GM23338 (cell line): ENCODE results near the gene PPP6R3. TPM values are rescaled to one million over a fixed set of nuclear protein-coding genes. Genes with fewer than 3 reads are reported as not detected.

Experiments used
- ATAC-seq: fragments of 200-7000 bp; cut with Tn5 transposase; 3 replicates; pipeline ENCODE4 v1.9.1; 2020
- DNase-seq: peaks from one replicate; pipeline ENCODE4 v3.0.0-alpha.2; 2015; ENCODE audit warnings: low spot score
- H2AFZ ChIP-seq: fragments of 200-600 bp; sonication (generic); 2 replicates; pipeline ENCODE4 v1.8.0; 2016; ENCODE audit warnings: antibody characterized with exemption, mild to moderate bottlenecking, moderate library complexity
- H3F3A ChIP-seq: fragments of 200-600 bp; sonication (generic); replicated peaks from 2 replicates; pipeline ENCODE4 v1.8.0; 2017; ENCODE audit warnings: antibody characterized with exemption, mixed run types, low read depth
- H3K27ac ChIP-seq: fragments of 200-600 bp; sonication (generic); 2 replicates; pipeline ENCODE4 v1.6.1; 2016; ENCODE audit warnings: low read depth
- H3K27me3 ChIP-seq: fragments of 200-600 bp; sonication (generic); 2 replicates; pipeline ENCODE4 v1.8.0; 2016; ENCODE audit warnings: mild to moderate bottlenecking, mixed run types, moderate library complexity; ENCODE audit not compliant: insufficient read depth
- H3K36me3 ChIP-seq: fragments of 200-600 bp; sonication (generic); 2 replicates; pipeline ENCODE4 v1.8.0; 2016; ENCODE audit warnings: mild to moderate bottlenecking; ENCODE audit not compliant: insufficient read depth
- H3K4me1 ChIP-seq: fragments of 200-600 bp; sonication (generic); 2 replicates; pipeline ENCODE4 v1.8.0; 2016; ENCODE audit warnings: mild to moderate bottlenecking, moderate library complexity; ENCODE audit not compliant: insufficient read depth
- H3K4me2 ChIP-seq: fragments of 200-600 bp; sonication (generic); 2 replicates; pipeline ENCODE4 v1.7.1; 2017; ENCODE audit warnings: mixed run types
- H3K4me3 ChIP-seq: fragments of 200-600 bp; sonication (generic); 2 replicates; pipeline ENCODE4 v1.6.1; 2016; ENCODE audit warnings: mixed run types
- H3K79me2 ChIP-seq: fragments of 200-600 bp; sonication (generic); replicated peaks from 2 replicates; pipeline ENCODE4 v1.8.0; 2017; ENCODE audit warnings: mild to moderate bottlenecking; ENCODE audit not compliant: insufficient read depth
- H3K9me2 ChIP-seq: fragments of 200-600 bp; sonication (generic); 2 replicates; pipeline ENCODE4 v1.8.0; 2017; ENCODE audit not compliant: insufficient read depth
- H4K20me1 ChIP-seq: fragments of 200-600 bp; sonication (generic); replicated peaks from 2 replicates; pipeline ENCODE4 v1.8.0; 2017; ENCODE audit warnings: mild to moderate bottlenecking; ENCODE audit not compliant: insufficient read depth
- H3K27ac Mint-ChIP-seq: 2 replicates; pipeline ENCODE4 v1.8.0; 2020; ENCODE audit warnings: inconsistent platforms, mild to moderate bottlenecking, moderate library complexity, mixed read lengths
- H3K27me3 Mint-ChIP-seq: 3 replicates; pipeline ENCODE4 v1.8.0; 2022; ENCODE audit warnings: low read depth, mild to moderate bottlenecking, moderate library complexity, mixed read lengths, inconsistent platforms; ENCODE audit not compliant: insufficient read depth, poor library complexity
- H3K36me3 Mint-ChIP-seq: 3 replicates; pipeline ENCODE4 v1.8.0; 2021; ENCODE audit warnings: low read depth, mild to moderate bottlenecking, inconsistent platforms, moderate library complexity, mixed read lengths
- H3K4me1 Mint-ChIP-seq: 3 replicates; pipeline ENCODE4 v1.8.0; 2020; ENCODE audit warnings: mild to moderate bottlenecking, inconsistent platforms, mixed read lengths
- H3K4me3 Mint-ChIP-seq: 3 replicates; pipeline ENCODE4 v1.8.0; 2021; ENCODE audit warnings: moderate library complexity, mild to moderate bottlenecking, inconsistent platforms, mixed read lengths
- H3K9me3 Mint-ChIP-seq: 3 replicates; pipeline ENCODE4 v1.8.0; 2020; ENCODE audit warnings: moderate library complexity, mild to moderate bottlenecking, inconsistent platforms, mixed read lengths
- CREB1 ChIP-seq: fragments of 250-450 bp; sonication (Bioruptor Pico); IDR thresholded peaks from 2 replicates; pipeline ENCODE4 v1.5.0; 2020; ENCODE audit warnings: low read depth, mild to moderate bottlenecking, moderate library complexity
- EZH2 ChIP-seq: fragments of 200-600 bp; sonication (generic); IDR thresholded peaks from one replicate; pipeline ENCODE4 v1.8.0; 2017; ENCODE audit warnings: antibody characterized with exemption, mild to moderate bottlenecking, low read depth; ENCODE audit not compliant: unreplicated experiment
- NANOG ChIP-seq: IDR thresholded peaks from 2 replicates; pipeline ENCODE4 v1.6.1; 2016; ENCODE audit warnings: antibody characterized with exemption, borderline replicate concordance
- POLR2AphosphoS5 ChIP-seq: IDR thresholded peaks from 2 replicates; pipeline ENCODE4 v1.6.1; 2016; ENCODE audit warnings: antibody characterized with exemption, low read depth
- ZNF331 ChIP-seq: fragments of 250-450 bp; sonication (Bioruptor Pico); IDR thresholded peaks from 2 replicates; pipeline ENCODE4 v1.5.0; 2020; ENCODE audit warnings: low read depth, mild to moderate bottlenecking, moderate library complexity
- polyA plus RNA-seq: library from polyadenylated mRNA; unstranded; fragments of >200 nt; fragmentation: Nextera tagmentation; extraction: Ambion mirVana; gene quantifications from 2 replicates; pipeline ENCODE4 v1.2.1, GENCODE V29; 2016
- total RNA-seq: library from RNA; depleted of rRNA; stranded (reverse); fragments of >200 nt; shearing (Covaris generic); gene quantifications from 2 replicates; pipeline ENCODE4 v1.2.3, GENCODE V29; 2014
- TF ChIP-seq, protein P1 (sequence below): IDR thresholded peaks from one replicate; pipeline ENCODE4 v1.6.1; 2018; ENCODE audit warnings: antibody characterized with exemption; ENCODE audit not compliant: unreplicated experiment
- TF ChIP-seq, protein P2 (sequence below), 2 experiments: fragments of 200-600 bp in 1 of 2; sonication (generic) in 1 of 2; conservative IDR thresholded peaks; 2 replicates each; pipeline versions ENCODE4 v1.5.1 to v1.6.1; 2016 to 2017; ENCODE audit warnings: antibody characterized with exemption in 2 of 2, low read depth in 2 of 2, mild to moderate bottlenecking in 2 of 2, moderate library complexity in 1 of 2
- TF ChIP-seq, protein P3 (sequence below): IDR thresholded peaks from 2 replicates; pipeline ENCODE4 v1.6.1; 2016; ENCODE audit warnings: antibody characterized with exemption

The PPP6R3 gene
- total and polyA plus RNA-seq, 2 experiments from 2014 or later = 170 to 268 TPM

DNA sequence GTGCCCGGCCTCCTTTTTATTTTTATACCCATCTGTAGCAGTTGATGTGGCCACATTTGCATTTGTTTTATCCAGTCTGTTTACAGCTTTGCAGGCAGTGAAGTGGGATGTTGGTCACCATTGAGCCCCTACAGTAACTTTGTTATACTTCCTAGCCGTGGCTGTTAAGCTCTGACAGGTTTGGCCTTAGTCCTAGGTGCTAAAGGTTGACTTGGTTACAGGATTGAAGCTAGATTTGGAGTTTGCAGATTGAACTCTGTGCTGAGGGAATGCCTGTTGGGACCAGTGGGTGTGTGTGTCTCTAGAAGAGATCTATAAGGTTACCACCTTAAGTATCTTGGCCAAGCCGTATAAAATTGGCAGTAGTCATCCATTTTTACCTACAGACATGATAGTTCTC is 91.2 kb downstream of the PPP6R3 start (continued):
- TF ChIP-seq, protein P1, sequence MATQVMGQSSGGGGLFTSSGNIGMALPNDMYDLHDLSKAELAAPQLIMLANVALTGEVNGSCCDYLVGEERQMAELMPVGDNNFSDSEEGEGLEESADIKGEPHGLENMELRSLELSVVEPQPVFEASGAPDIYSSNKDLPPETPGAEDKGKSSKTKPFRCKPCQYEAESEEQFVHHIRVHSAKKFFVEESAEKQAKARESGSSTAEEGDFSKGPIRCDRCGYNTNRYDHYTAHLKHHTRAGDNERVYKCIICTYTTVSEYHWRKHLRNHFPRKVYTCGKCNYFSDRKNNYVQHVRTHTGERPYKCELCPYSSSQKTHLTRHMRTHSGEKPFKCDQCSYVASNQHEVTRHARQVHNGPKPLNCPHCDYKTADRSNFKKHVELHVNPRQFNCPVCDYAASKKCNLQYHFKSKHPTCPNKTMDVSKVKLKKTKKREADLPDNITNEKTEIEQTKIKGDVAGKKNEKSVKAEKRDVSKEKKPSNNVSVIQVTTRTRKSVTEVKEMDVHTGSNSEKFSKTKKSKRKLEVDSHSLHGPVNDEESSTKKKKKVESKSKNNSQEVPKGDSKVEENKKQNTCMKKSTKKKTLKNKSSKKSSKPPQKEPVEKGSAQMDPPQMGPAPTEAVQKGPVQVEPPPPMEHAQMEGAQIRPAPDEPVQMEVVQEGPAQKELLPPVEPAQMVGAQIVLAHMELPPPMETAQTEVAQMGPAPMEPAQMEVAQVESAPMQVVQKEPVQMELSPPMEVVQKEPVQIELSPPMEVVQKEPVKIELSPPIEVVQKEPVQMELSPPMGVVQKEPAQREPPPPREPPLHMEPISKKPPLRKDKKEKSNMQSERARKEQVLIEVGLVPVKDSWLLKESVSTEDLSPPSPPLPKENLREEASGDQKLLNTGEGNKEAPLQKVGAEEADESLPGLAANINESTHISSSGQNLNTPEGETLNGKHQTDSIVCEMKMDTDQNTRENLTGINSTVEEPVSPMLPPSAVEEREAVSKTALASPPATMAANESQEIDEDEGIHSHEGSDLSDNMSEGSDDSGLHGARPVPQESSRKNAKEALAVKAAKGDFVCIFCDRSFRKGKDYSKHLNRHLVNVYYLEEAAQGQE = no peak
- TF ChIP-seq POLR2AphosphoS5 = no peak
- no peak for TF ChIP-seq CREB1

DNA sequence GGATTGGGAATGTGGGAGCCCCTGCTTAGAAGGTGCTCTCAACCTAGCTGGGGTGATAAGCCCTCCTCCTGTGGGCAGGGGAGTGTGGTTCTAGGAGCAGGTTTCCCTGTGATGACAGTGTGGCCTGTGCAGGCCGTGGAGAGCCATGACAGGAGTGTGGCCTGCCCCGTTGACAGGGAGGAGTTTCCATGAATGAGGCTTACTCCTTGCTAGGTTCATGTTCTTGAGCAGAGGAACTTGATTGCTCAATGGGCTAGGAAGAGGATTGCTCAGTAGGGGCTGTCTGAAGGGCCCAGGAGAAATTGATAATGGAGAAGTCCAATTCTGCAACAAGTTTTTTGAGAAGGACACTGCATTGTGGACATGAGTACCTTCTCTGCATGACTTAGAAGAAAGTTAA is 92.0 kb downstream of the PPP6R3 start:
- no peaks in the 10 kb centered on the region for H3K4me1 ChIP-seq
- peaks cover 19% of the 10 kb centered on the region for H3K36me3 ChIP-seq
- peaks cover 82% of the 10 kb centered on the region for H3K79me2 ChIP-seq

DNA sequence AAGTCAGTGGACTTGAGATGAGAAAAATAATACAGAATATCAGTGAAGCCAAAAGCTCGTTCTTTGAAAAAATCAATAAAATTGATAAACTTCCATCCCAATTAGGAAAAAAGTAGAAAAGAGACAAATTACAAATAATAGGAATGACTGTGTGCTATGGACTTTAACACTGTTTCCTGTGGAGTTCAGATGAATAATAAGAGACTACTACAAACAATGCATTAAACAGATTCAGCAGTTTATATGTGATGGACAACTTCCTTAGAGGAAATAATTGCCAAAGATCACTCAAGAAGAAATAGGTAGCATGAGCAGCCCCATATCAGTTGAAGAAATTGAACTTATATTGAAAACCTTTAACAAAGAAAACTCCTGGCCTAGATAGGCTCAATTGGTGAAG is 99.7 kb downstream of the PPP6R3 start:
- Histone ChIP-seq H4K20me1 (peaks cover 29% of the 10 kb centered on the region), H3K4me3 (no peak overlapping the region), H3K9me2 (no peaks in the 10 kb centered on the region), H3K79me2 (peaks cover 43% of the 10 kb centered on the region), H3K4me1 (no peaks in the 10 kb centered on the region), H3K36me3 (peaks cover 33% of the 10 kb centered on the region), H3K27ac (no peak overlapping the region), H3F3A (no peaks in the 10 kb centered on the region), H2AFZ (no peak overlapping the region), H3K27me3 (no peaks in the 10 kb centered on the region), H3K4me2 (no peak overlapping the region)
- Mint-ChIP-seq H3K36me3 (peaks cover 53% of the 10 kb centered on the region), H3K4me3 (no peak overlapping the region), H3K27me3 (no peaks in the 10 kb centered on the region), H3K4me1 (no peaks in the 10 kb centered on the region), H3K27ac (no peak overlapping the region), H3K9me3 (no peaks in the 10 kb centered on the region)
- no peak for ATAC-seq
- DNase-seq = no peak
- no peak for TF ChIP-seq NANOG
- TF ChIP-seq, protein P2, sequence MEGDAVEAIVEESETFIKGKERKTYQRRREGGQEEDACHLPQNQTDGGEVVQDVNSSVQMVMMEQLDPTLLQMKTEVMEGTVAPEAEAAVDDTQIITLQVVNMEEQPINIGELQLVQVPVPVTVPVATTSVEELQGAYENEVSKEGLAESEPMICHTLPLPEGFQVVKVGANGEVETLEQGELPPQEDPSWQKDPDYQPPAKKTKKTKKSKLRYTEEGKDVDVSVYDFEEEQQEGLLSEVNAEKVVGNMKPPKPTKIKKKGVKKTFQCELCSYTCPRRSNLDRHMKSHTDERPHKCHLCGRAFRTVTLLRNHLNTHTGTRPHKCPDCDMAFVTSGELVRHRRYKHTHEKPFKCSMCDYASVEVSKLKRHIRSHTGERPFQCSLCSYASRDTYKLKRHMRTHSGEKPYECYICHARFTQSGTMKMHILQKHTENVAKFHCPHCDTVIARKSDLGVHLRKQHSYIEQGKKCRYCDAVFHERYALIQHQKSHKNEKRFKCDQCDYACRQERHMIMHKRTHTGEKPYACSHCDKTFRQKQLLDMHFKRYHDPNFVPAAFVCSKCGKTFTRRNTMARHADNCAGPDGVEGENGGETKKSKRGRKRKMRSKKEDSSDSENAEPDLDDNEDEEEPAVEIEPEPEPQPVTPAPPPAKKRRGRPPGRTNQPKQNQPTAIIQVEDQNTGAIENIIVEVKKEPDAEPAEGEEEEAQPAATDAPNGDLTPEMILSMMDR (conservative IDR thresholded peaks at IDR 0.05; ENCODE audit: low read depth in 2 of 2) = no peak
- TF ChIP-seq, protein P3, sequence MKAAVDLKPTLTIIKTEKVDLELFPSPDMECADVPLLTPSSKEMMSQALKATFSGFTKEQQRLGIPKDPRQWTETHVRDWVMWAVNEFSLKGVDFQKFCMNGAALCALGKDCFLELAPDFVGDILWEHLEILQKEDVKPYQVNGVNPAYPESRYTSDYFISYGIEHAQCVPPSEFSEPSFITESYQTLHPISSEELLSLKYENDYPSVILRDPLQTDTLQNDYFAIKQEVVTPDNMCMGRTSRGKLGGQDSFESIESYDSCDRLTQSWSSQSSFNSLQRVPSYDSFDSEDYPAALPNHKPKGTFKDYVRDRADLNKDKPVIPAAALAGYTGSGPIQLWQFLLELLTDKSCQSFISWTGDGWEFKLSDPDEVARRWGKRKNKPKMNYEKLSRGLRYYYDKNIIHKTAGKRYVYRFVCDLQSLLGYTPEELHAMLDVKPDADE = no peak

More for the DNA sequence above, 92.0 kb downstream of the PPP6R3 start:
- no peaks in the 10 kb centered on the region for H3K27me3 ChIP-seq
- no peaks in the 10 kb centered on the region for H3K9me3 Mint-ChIP-seq
- ATAC-seq = no peak
- peaks cover 4% of the 10 kb centered on the region; the same call in 1 of the 2 replicates for H3F3A ChIP-seq
- peaks cover 38% of the 10 kb centered on the region for H4K20me1 ChIP-seq
- no peak overlapping the region for H3K4me3 Mint-ChIP-seq
- no peaks in the 10 kb centered on the region for H3K9me2 ChIP-seq
- H3K4me3 ChIP-seq = no peak overlapping the region
- no peak overlapping the region for H3K4me2 ChIP-seq
- H2AFZ ChIP-seq = no peak overlapping the region
- no peak overlapping the region for H3K27ac ChIP-seq
- peaks cover 54% of the 10 kb centered on the region for H3K36me3 Mint-ChIP-seq
- peaks cover 2% of the 10 kb centered on the region for H3K27me3 Mint-ChIP-seq
- peaks cover 24% of the 10 kb centered on the region; the same call in 2 of the 3 replicates for H3K4me1 Mint-ChIP-seq
- H3K27ac Mint-ChIP-seq = no peak overlapping the region
- no peak for DNase-seq
- TF ChIP-seq, protein P1 = no peak
- TF ChIP-seq ZNF331 (CRISPR knock-in tag) (no peak), EZH2 (no peak)
